Cerebellar nuclear complex (tissue), 1 donor: ENCODE results near the gene UPF2.
"Not testable (repeated sequence)": the region's sequence is repeated elsewhere in the genome, so short reads cannot be mapped to it uniquely, and the experiment has no call there.

ENCODE experiments used
- DNase-seq, 2 experiments: peaks; one replicate each; lab custom pipeline; 2025; lab: John Stamatoyannopoulos, UW

The UPF2 gene

DNA sequence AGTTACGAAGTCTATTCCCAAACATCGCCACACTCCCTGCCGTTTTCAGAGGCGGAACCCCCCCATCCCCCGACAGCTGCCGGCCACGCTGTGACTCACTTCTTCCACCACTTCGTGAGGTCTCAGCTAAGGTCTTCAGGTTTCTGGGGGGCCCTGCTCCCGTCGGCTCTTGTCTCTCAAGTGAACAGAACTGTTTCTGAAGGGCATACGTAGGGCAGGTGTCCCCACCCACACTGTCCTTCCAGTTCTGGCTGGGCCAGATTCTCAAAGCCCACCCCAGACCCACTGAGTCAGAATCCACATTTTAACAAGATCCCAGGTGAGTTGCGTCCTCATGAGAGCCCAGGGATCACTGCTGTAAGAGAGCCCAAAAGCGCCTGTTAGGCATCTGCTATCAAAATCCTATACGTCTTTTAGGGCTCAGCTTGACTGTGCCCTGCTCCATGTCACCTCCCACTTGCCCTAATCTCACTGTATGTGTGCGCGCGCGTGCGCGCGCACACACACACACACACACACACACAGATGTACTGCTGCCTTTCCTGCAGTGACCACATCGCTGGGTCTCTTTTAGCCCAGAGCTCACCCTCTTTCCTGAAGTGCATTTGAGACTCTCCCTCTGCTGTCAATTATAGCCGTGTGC lies 140.7 kb downstream of the UPF2 start:
- no peak for DNase-seq

DNA sequence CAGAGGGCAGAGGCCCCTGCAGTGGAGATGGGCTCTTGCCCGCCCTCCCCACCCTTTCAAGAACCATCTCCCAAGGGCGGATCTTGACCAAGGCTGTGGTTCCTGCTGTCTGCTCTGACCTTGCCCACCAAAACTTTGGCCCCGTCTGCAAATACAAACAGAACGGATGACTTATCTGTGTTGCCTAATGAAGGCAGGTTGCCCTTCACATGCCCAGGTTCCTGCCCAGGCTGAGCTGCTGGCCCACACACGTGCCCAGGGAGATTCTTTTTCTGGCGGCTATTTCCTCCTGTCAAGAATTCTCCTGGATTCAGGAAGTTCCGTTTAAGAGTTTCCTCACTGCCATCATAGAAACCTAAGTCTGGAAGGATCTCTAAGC lies 141.2 kb downstream of the UPF2 start:
- no peak for DNase-seq

DNA sequence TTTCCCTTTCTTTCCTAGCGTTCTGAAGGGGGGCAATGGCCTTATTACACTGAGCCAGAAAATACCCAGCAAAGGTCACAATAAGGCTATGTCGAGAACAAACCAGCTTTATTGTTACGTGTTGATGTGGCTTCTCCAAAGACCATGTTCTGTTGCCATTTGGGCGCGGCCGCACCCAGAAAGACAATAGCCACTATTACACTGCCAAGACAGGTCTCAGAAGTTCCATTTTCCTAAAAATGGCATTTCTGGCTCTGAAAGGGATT lies 141.6 kb downstream of the UPF2 start:
- no peak for DNase-seq

DNA sequence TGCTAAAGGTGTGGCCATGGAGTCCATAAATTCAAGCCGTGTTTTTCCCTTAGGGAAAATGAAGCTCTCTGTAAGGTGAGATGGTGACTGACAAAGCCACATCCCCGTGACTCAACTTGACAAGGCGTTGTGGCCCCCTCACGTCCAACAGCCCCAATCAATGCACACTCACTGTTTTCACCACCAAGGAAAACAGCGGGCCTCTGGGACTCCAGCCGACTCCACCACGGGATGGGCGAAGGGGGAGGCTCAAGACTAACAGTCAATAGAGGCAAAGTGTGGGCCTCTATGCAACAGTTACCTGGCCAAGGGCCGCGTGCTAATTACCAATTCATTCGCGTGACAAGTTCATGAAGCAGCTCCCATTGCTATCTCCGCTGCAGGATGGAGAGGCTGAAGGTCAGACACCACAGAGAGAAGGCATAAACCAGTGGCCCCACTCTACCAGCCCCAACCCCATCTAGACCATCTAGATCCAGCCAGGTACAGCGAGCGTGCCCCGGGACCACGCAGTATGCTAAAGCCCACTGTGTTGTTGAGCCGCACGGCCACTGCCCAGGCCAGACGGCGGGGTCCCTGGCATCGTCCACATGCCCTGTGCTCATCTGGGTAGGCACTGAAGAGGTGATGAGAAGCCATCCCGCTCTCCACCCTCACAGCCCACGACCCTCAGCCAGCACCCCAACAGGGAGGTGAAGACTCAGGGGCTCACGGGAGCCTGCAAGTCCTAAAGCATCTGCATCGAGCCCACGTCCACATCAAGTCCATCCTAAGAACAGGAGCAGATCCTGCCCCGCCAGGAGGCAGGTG lies 143.3 kb downstream of the UPF2 start:
- DNase-seq: no peak

DNA sequence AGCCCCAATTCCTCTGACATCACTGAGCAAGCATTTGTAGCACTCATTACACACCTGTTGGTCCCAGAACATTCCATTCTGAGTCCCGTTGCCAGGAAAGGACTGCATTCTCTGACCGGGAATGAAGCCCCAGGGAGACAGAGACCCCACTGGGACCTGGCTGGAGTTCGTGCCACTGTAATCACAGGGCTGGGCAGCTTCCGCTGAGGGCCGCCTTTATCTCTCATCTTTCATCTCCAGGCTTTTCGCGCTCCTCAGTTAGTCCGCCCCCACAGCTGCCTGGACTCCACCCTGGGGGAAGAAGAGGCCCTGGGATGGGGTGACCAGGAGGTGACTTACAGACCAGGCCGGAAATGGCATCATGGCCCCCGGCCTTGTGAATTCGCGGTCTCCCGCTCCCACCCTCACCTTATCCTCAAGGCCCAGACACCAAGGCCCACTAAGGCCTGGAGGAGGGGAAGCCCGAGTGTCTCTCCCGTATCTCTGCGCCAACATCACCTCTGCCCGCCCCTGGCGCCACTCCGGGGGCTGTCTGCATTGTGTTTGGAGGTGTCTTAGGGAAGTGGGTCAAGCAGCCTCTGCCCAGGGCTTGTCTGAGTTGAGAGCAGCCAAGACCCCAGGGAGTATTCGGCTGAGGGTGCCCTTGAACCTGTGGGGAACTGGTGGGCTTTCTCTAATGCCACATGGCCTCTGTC lies 144.1 kb downstream of the UPF2 start:
- DNase-seq: no peak

DNA sequence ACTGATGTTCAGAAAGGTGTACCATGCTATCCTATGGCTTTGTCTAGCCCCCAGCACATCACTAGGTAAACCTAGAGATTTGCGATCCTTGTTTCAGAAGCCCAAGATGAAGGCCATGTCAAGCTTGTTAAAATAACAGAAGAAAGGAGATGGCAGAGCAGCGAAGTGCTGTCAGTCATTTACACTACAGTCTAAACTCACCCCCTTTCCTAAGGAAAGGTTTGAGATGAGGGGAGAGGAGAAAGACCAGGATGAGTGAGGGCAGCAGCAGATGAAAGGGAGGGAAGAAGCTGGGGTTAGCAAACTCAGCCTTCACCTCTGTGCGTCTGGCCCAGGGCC lies 144.6 kb downstream of the UPF2 start:
- no peak for DNase-seq

DNA sequence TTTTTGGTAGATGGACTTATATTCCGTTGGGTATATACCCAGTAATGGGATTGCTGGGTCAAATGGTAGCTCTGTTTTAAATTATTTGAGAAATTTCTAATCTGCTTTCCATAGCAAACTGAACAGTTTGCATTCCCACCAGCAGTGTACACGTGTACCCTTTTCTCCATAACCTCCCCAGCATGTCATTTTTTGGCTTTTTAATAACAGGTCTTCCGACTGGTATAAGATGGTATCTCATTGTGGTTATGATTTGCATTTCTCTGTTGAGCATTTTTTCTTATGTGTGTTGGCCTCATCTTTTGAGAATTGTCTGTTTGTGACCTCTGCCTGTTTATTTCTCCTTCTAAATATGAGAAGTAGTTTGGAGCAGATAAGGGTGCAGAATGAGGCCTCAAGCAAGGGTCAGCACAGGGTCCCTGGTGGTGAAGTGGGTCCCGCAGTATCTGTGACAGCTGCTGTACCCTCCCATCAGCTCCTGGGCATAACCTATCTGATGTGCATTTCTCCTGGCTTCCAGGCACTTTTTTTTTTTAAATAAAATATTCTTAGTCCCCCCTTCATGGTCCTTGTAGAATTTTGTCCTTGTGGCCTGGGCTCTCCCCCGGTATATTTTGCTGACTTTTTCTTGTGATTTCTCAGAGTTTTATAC lies 145.9 kb downstream of the UPF2 start:
- no peak for DNase-seq

DNA sequence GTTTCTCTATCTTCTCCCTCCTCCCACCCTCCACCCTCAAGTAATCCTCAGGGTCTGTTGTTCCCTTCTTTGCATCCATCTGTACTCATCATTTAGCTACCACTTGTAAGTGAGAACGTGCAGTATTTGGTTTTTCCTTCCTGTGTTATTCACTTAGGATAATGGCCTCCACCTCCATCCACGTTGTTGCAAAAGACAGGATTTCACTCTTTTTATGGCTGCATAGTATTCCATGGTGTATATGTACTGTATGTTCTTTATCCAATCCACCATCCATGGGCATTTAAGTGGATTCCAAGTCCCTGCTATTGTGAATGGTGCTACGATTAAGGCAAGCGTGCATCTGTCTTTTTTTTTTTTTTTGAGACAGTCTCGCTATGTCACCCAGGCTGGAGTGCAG lies 147.0 kb downstream of the UPF2 start:
- DNase-seq: no peak

DNA sequence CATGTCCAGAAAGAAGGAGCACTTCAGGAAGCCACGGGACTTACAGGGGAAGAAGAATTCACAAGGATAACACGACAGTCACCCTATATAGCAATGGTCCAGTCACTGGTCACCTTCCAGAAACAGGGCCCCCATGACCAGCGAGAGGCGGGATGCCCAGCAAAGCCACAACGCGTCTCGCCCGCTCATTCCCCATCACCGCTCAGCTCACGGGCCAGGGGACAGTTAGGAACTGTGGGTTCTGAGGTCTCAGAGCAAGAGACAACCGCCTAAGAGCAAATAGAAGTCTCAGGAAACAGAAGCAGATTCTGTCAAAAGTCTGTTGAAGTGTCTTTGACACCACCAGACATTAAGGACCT lies 147.5 kb downstream of the UPF2 start:
- no peak for DNase-seq

DNA sequence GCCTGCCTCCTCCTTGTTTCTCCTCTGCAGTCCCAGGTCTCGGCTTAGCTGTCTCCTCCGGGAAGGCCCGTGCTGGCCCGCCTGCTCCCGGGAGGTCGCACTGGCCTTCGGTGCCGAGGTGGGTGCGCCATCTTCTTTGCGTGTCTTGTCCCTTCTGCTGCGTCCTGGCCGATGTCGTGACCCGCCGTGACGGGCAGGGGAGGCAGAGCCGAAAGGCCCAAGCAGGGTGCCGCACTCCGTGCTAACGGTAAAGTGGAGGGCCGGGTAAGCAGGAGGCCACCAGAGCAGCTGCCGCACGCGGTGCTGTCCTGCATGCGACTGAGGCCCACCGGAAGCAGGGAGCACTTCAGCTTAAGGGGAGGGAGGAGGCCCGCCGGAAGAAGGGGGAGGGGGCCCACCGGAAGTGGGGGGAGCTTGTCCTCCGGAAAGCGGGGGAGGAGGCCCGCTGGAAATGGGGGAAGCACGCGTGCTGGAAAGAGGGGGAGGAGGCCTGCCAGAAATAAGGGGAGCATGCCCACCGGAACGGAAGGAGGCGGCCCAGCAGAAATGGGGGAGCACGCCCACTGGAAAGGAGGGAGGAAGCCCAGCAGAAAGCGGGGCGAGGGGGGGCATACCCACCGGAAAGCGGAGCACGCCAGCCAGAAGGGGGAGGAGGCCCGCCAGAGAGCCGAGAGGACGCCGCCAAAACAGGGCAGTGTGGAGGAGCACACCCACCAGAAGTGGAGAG lies 148.1 kb downstream of the UPF2 start:
- no peak for DNase-seq

DNA sequence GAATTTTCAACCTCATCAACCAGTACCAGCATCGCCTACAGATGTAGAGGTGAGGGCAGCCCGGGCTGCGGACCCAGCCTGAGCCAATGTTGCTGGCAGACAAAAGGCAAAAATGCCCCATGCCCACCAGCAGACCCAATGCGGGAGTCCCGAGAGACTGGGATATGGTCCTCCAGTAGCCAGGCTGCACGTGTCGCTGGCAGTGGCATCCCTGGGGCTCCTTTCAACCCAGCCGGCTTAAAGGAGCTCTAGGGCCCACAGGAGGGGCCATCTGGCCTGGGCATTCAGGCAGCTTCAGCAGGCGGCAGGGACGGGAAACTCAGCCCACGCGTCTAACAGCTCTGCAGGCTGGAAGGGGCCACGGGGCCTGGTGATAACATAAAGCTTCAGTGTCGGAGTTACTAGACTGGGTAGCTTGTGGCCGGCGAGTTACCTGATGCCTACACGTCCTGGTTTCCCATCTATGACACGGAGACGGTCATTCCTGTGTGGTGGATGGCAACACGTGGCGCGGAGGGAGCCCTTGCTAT lies 148.8 kb downstream of the UPF2 start:
- no peak for DNase-seq

DNA sequence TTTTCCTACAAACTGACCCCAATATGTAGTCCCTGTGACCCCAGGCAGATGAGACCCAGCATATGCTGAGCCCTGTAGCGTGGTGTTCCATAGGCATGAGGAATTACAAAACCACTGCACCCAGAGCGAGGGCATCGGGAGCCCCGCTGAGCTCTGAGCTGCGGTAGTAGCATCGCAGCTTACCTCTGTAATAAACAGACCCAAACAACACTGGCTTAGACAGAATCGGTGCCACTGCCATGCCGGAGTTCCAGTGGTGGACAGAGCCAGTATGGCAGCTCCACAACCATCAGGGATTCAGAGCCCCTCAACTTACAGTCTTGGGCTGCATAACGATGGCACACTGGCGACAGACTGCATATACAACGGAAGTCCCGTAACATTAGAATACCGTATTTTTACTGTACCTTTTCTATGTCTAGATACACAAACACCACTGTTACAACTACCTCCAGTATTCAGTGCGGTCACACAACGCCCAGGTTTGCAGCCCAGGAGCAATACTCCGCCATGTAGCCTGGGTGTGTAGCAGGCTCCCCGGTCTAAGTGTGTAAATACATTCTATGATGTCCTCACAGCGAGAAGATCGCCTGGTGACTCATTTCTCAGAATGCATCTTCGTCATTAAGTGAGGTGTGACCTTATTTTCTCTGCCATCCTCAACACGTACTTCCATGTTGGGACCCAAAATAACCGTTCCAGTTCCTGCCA lies 150.7 kb downstream of the UPF2 start:
- DNase-seq: no peak

DNA sequence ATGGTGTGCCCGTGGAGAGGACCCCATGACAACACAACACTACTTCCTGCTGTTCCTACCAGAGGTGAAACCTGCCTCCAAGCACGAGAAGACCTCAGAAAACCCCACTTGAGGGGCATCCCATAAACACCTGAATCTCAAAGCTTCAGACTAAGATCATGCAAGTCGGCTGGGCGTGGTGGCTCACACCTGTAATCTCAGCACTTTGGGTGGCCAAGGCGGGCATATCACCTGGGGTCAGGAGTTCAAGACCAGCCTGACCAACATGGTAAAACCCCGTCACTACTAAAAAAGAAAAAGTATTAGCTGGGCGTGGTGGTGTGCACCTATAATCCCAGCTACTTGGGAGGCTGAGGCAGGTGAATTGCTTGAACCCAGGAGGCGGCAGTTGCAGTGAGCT lies 153.3 kb downstream of the UPF2 start:
- DNase-seq: not testable (repeated sequence)

DNA sequence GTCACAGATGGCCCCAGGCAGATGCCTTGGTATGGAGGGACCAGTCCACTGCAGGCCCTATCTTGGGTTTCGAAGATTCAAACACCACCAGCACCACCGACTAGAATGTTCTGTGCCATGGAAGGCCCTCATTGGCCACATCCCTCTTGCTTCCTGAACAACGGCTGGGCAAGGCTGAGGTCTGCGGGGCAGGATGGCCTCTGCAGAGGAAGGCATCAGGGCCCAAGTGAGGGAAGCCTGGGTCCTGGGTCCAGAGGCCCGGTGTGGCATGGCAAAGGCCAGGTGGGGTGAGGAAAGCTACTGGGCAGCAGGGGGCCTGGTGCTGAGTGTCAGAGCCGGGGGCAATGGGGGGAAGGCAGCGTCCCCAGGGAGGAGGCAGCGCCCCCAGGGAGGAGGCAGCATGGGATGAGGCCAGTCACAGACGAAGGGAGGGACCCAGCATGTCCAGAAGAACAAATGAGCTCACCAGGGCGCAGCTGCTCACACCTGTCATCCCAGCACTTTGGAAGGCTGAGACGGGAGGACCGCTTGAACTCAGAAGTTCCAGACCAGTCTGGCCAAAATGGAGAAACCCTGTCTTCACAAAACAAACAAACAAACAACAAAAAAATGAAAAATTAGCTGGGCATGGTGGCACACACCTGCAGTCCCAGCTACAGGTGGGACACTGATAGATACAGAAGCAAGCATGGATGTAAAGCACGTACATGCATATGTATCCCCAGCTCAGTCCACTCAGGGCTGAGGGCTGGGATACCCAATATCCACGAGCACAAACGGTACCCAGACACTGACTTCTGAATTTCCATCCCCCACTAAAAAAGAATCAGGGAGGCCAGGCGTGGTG lies 155.0 kb downstream of the UPF2 start:
- no peak for DNase-seq

DNA sequence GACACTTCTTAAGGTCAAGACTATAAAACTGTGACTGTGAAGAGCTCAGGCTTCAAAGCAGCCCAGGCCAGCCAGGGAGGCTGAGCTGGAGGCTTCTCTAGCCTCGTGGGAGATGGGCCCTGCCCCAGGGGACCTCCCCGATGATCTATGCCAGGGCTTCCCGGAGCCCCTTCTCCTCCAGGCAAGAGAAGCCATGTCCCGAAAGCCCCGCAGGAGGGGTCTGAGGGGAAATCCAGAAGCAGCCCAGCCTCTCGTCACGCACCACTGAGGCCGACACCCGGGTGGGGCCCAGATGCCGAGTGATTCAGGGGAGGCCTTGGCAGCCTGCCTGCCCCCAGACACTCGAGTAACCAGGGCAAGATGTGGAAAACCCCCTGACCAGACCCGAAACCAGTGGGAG lies 155.8 kb downstream of the UPF2 start:
- no peak for DNase-seq

DNA sequence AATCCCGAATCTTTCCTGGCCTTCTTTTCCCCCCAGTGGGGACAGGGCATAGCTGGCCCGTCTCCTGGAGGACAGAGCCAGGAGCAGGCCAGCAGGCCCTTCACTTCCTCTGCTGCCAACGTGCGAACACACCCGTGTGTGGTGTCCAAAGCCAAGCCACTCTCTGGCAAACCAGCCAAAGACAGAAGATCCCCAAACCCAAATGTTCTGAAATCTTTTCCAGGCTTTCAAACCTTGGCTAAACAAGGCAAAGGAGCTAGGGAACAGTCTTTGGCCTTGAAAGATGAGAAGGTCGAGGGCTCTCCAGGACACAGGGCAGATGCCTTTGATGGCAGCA lies 156.5 kb downstream of the UPF2 start:
- DNase-seq: no peak

DNA sequence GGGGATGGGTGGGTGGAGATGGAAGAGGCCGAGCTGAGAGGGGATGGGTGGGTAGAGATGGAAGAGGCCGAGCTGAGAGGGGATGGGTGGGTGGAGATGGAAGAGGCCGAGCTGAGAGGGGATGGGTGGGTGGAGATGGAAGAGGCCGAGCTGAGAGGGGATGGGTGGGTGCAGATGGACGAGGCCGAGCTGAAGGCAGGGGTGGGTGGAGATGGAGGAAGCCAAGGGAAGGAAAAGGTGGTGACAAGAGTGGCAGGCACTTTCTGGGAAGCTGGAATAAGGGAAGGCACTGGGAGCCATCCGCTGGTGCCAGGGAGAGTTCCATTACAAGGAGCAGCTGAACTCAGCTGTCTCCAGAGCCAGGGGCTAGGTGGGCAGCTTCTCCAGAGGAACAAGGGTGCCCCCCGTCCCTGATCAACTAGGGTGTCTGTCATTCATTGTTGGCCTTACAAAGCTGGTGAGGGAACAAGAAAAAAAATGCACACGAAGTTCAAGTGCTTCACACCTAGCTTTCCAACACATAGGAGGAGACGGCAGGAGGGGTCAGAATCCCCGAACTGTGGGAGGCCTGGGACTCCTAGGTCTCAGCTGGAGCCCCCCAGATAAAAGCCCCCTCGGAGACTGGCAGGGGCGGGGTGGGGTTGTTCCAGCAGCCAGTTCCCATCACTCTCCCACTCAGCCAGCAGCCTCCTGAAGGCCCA lies 157.0 kb downstream of the UPF2 start:
- DNase-seq: no peak

DNA sequence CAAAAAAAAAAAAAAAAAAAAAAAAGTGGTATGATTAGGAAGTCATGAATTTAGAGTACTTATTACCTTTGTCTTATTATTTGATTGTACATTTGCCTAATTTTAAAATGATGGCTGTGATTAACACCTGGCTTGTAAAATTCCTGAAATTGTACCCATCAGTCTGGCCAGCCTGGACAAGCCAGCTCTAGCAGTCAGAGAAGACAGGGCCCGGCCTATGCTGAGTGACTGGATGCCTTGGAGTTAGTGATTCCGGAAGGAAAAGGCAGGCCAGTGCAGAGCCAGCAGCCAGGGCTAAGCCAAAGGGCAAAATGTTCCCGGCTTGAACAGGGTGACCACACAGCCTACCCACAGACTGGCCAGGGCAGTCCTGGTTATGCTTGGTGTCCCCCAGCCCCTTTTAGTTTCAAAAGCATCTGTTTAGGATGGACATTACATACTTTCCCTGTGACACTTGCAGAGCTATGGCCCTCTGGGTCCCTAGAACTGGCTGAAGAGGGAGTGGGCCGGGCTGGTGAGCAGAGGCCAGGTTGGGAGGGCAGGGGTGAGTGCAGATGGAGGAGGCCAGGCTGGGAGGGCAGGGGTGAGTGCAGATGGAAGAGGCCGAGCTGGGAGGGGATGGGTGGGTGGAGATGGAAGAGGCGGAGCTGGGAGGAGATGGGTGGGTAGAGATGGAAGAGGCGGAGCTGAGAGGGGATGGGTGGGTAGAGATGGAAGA lies 157.7 kb downstream of the UPF2 start:
- DNase-seq: no peak

DNA sequence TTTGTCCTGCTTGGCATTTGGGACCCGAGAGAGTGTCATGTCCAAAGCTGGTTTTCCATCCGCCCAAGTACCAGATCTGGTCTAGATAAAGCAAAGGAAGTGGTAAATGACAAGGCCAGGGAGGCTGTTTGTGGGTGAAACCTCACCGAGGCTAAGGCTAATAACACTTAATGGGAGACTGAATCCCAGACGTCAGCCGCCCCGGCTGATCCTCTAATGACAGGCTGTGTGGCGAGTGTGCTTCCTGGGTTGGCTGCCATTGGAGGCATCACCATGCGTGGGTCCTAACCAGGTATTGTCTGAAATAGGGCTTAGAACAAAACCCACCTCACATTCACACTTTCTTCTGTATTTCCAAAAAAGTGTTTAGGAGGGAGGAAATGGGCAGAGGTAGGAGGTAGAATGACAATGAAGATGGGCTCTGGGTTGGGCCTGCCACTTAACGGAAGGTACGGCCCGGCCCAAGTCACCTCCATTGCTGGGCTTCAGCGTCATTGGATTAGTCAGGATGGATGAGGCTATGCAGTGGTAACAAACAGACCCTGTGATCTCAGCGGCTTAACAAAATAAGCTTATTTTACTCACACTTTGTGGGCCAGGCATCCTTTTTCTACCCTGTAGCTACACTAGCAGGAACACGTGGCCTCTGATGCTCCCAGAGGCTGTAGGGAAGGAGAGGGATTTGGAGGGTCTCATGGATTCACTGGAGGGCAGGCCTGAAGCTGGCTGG lies 159.8 kb downstream of the UPF2 start:
- DNase-seq: no peak
